BJ (cell line): ENCODE measurements around the gene CLN5. TPM values are rescaled to one million over a fixed set of nuclear protein-coding genes. Genes with fewer than 3 reads are reported as not detected.

Experiments used
- CTCF ChIA-PET: fragments of 350-600 bp; formaldehyde crosslinking; extraction: SDS; loops from one replicate; lab custom pipeline; 2021; ENCODE audit warnings: antibody characterized with exemption, inconsistent platforms; lab: Yijun Ruan, JAX
- POLR2A ChIA-PET: fragments of 300-600 bp; sonication (Branson Sonifier 250); formaldehyde crosslinking; extraction: SDS; loops from one replicate; lab custom pipeline; 2021; ENCODE audit warnings: antibody characterized with exemption; lab: Charles Lee
- DNase-seq: peaks from one replicate; pipeline ENCODE4 v3.0.0-alpha.2; 2011; ENCODE audit warnings: low read depth
- H3K27me3 ChIP-seq: 2 replicates; pipeline ENCODE4 v1.6.0; 2011; ENCODE audit warnings: low read length; ENCODE audit not compliant: control insufficient read depth, insufficient read depth
- H3K36me3 ChIP-seq: 2 replicates; pipeline ENCODE4 v1.5.1; 2011; ENCODE audit warnings: low read length; ENCODE audit not compliant: control insufficient read depth, insufficient read depth
- H3K4me3 ChIP-seq: 2 replicates; pipeline ENCODE4 v1.5.1; 2011; ENCODE audit warnings: low read depth, mild to moderate bottlenecking, control low read depth, low read length
- polyA plus RNA-seq: library from polyadenylated mRNA; depleted of rRNA; stranded (reverse); fragments of >200 nt; gene quantifications from 2 replicates; pipeline ENCODE4 v1.2.3, GENCODE V29; 2011
- TF ChIP-seq, protein P1 (sequence below): IDR thresholded peaks from 2 replicates; pipeline ENCODE4 v1.5.1; 2011; ENCODE audit warnings: low read depth, mild to moderate bottlenecking, control low read depth, inconsistent platforms, low read length, moderate library complexity; ENCODE audit not compliant: insufficient read depth

Gene CLN5
- polyA plus RNA-seq, 1 experiment: 11.0 TPM

DNA sequence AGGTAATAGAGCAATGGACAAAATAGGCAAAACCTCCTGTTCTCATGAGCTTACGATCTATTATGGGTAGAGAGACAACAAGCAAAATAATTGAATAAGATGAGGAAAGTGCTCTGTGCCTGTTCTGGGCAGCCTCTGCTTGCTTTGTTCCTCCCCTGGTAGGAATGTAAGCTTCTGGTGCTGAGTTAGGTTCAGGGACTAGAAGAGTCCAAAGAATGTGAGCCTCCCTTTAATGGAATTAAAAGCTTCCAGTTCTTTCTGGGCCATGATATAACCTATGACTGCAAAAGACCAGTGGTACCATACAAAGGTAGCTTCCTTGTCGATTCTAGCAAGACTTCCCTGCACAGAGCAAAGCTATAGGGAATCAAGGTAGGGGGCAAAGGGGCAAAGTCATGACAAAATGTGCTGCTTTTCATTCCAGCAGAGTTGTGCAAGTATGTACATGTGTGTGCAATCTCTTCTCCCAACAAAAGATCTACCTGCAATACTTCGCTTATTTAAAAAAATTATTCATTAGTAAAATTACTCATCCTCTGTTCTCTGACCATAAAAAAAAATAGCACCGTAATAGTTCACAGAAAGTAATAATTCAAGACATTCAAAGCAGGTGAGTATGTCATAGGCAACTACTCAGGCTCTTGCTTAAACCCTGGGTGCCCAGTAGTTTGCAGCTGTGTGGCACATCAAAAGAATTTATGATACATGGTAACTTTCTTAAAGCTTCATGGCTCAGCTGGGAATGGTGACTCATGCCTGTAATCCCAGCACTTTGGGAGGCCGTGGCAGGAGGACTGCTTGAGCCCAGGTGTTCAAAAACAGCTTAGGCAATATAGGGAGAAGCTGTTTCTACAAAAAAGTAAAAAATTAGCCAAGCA, 22.2 kb upstream of the CLN5 start:
- TF ChIP-seq, protein P1, sequence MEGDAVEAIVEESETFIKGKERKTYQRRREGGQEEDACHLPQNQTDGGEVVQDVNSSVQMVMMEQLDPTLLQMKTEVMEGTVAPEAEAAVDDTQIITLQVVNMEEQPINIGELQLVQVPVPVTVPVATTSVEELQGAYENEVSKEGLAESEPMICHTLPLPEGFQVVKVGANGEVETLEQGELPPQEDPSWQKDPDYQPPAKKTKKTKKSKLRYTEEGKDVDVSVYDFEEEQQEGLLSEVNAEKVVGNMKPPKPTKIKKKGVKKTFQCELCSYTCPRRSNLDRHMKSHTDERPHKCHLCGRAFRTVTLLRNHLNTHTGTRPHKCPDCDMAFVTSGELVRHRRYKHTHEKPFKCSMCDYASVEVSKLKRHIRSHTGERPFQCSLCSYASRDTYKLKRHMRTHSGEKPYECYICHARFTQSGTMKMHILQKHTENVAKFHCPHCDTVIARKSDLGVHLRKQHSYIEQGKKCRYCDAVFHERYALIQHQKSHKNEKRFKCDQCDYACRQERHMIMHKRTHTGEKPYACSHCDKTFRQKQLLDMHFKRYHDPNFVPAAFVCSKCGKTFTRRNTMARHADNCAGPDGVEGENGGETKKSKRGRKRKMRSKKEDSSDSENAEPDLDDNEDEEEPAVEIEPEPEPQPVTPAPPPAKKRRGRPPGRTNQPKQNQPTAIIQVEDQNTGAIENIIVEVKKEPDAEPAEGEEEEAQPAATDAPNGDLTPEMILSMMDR: no peak
- ChIA-PET CTCF (interaction anchor here (0.6 to 3.2 kb wide), 2 partner anchors 10 to 578 kb away, joined by 3 to 27 read pairs; no protein-coding TSS in a partner anchor), POLR2A (interaction anchor here (0.7 kb wide), 1 partner anchor 16 kb away, joined by 10 read pairs; no protein-coding TSS in a partner anchor)
- H3K36me3 ChIP-seq: no peaks in the 10 kb centered on the region
- H3K27me3 ChIP-seq: peaks cover 6% of the 10 kb centered on the region
- no peak overlapping the region for H3K4me3 ChIP-seq
- no peak for DNase-seq

DNA sequence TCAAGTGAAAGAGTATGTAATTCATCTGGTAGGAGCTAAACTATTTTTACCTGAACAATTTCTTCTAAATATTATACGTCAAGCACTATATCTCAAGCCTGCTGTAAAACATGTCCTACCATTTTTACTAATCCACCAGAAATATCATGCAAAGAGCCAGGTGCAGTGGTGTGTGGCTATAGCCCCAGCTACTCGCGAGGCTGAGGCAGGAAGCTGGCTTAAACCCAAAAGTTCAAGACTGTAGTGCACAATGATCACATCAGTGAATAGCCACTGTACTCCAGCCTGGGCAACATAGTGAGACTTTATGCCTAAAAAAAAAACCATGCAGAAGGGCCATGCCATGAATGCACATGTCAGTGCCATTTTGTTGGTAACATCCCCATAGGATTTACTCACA, 20.7 kb upstream of the CLN5 start:
- CTCF ChIA-PET: interaction anchor here (1.4 to 3.2 kb wide), 3 partner anchors 9 to 31 kb away, joined by 3 to 27 read pairs (median 4); no protein-coding TSS in a partner anchor
- TF ChIP-seq, protein P1: no peak
- peaks cover 6% of the 10 kb centered on the region for H3K27me3 ChIP-seq
- H3K4me3 ChIP-seq: no peak overlapping the region
- DNase-seq: no peak
- POLR2A ChIA-PET: no interaction called here
- H3K36me3 ChIP-seq: no peaks in the 10 kb centered on the region

DNA sequence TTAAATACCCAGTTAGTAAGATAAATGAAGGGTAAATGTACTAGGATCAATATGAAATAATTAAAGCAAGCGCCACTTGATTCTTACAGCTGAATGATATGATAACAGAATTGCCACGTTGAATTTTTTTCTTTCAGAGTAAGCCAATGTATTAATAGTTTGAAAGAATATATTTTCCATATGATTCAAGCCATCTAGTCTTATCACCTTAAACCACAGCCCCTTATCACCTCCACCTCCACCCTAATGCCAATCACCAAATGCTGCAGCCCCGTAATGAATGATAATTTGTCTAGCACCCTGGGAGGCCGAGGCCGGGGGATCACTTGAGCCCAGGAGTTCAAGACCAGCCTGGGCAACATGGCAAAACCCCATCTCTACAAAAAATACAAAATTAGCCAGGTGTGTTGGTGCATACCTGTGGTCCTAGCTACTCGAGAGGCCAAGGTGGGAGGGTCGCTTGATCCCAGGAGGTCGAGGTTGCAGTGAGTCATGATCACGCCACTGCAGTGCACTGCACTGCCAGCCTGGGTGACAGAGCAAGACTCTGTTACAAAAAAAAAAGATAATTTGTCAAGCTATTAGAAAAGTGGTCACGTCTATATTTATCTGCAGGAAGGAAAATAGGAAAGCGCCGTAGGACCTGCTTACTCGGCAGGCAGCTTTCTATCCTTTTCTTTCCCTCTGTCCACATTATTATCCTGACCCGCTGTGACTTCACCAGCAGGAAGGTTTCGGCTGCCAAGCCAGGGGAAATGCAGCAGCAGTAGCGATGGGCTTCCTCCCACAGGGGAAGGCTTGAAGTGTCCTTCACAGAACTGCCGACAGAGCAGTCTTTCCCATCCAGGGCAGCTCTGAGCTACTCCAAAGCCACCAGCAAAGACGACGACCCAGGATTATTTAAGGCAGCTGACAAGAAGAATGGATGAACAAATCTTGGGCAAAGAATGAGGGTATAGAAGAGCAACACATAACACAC, 19.7 kb upstream of the CLN5 start:
- POLR2A ChIA-PET: interaction anchor here (0.6 kb wide), 1 partner anchor 19 kb away, joined by 4 read pairs; the partner anchor contains the start of gene CLN5
- CTCF ChIA-PET: interaction anchor here (0.6 to 3.2 kb wide), 4 partner anchors 8 to 32 kb away, joined by 3 to 27 read pairs (median 4); no protein-coding TSS in a partner anchor
- DNase-seq: no peak
- TF ChIP-seq, protein P1: no peak
- Histone ChIP-seq H3K4me3 (no peak overlapping the region), H3K27me3 (peaks cover 6% of the 10 kb centered on the region), H3K36me3 (no peaks in the 10 kb centered on the region)

DNA sequence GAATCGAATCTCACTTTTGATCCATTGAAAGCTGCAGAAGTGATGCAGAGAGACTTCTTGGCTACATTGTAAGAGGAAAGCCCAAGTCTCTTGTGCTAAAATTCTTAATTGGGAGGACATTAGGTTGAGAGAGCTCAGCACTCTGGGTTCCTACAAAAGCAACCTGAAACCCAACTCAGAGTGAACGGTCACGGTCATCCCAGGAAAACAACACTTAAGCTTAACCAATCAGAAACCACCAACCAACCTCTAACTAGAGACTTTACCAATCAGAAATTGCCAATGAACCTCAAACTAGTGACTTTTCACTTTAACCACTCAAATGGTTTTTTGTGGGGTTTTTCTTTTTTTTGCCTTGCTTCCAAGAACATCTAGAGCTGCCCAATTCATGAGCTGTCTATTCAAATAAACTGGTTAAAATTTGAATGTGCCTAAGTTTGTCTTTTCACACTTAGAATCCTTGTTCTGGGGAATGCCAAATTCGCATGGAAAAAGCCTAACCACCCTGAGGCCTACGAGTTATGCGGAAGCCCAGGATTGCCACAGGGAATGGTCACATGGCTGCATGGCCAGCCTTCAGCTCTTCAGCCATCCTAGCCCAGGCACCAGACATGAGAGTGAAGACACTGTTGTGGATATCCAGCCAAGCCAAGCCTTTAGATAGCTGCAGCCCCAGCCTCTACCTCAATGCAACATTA, 17.8 kb upstream of the CLN5 start:
- H3K27me3 ChIP-seq: peaks cover 17% of the 10 kb centered on the region
- H3K36me3 ChIP-seq: no peaks in the 10 kb centered on the region
- TF ChIP-seq, protein P1: no peak
- CTCF ChIA-PET: no interaction called here
- no peak for DNase-seq
- POLR2A ChIA-PET: no interaction called here
- no peak overlapping the region for H3K4me3 ChIP-seq
